HCT116 (cell line): ENCODE measurements around the gene LY6G6C.

Experiments
- POLR2AphosphoS5 ChIP-seq: IDR thresholded peaks from 2 replicates; pipeline ENCODE4 v1.6.1; 2011; ENCODE audit warnings: mild to moderate bottlenecking, low read depth, low read length, moderate library complexity
- SIN3A ChIP-seq: IDR thresholded peaks from 2 replicates; pipeline ENCODE4 v1.6.1; 2012; ENCODE audit warnings: low read depth
- SP1 ChIP-seq: IDR thresholded peaks from 2 replicates; pipeline ENCODE4 v1.6.1; 2012; ENCODE audit warnings: low read depth
- SRF ChIP-seq: IDR thresholded peaks from 2 replicates; pipeline ENCODE4 v1.6.1; 2012; ENCODE audit warnings: low read depth
- YY1 ChIP-seq: IDR thresholded peaks from 2 replicates; pipeline ENCODE4 v1.6.1; 2011; ENCODE audit warnings: low read length, low read depth, moderate library complexity, mild to moderate bottlenecking; ENCODE audit not compliant: insufficient replicate concordance; ENCODE audit errors: extremely low read depth
- TF ChIP-seq, protein P1 (sequence below): IDR thresholded peaks from 2 replicates; pipeline ENCODE4 v1.6.1; 2012; ENCODE audit warnings: low read depth
- TF ChIP-seq, protein P2 (sequence below), 3 experiments: fragments of 200-600 bp in 1 of 3; sonication (generic) in 1 of 3; IDR thresholded peaks in 2 of 3; conservative IDR thresholded peaks in 1 of 3; 2 replicates each; pipeline ENCODE4 v1.5.1; 2012 to 2017; ENCODE audit warnings: low read depth in 2 of 3, low read length in 2 of 3, antibody characterized with exemption in 1 of 3, borderline replicate concordance in 1 of 3, control low read depth in 1 of 3, mild to moderate bottlenecking in 1 of 3, mixed read lengths in 1 of 3, mixed run types in 1 of 3, moderate library complexity in 1 of 3; ENCODE audit not compliant: insufficient read depth in 1 of 3

DNA sequence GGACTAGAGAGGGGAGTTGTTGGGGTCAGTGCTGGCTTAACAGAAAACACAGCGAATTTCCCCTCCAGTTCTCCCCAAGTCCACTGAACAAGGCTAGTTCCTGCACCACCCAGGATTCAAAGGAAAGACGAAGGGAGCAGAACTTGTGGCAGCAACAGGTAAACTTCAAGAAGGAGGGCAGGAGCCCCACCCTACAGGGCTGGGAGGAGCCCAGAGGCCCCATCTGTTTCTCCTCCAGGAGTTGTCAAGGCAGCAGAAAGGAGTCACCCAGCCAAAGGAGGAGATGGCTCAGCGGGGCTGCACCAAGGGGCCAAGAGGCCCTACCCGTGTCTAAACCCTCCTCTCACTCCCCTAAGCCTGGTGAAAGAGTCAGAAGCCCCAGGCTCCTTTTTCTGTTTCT is 42.7 kb upstream of the LY6G6C start:
- TF ChIP-seq, protein P1, sequence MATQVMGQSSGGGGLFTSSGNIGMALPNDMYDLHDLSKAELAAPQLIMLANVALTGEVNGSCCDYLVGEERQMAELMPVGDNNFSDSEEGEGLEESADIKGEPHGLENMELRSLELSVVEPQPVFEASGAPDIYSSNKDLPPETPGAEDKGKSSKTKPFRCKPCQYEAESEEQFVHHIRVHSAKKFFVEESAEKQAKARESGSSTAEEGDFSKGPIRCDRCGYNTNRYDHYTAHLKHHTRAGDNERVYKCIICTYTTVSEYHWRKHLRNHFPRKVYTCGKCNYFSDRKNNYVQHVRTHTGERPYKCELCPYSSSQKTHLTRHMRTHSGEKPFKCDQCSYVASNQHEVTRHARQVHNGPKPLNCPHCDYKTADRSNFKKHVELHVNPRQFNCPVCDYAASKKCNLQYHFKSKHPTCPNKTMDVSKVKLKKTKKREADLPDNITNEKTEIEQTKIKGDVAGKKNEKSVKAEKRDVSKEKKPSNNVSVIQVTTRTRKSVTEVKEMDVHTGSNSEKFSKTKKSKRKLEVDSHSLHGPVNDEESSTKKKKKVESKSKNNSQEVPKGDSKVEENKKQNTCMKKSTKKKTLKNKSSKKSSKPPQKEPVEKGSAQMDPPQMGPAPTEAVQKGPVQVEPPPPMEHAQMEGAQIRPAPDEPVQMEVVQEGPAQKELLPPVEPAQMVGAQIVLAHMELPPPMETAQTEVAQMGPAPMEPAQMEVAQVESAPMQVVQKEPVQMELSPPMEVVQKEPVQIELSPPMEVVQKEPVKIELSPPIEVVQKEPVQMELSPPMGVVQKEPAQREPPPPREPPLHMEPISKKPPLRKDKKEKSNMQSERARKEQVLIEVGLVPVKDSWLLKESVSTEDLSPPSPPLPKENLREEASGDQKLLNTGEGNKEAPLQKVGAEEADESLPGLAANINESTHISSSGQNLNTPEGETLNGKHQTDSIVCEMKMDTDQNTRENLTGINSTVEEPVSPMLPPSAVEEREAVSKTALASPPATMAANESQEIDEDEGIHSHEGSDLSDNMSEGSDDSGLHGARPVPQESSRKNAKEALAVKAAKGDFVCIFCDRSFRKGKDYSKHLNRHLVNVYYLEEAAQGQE: no peak
- TF ChIP-seq SP1: no peak
- TF ChIP-seq, protein P2, sequence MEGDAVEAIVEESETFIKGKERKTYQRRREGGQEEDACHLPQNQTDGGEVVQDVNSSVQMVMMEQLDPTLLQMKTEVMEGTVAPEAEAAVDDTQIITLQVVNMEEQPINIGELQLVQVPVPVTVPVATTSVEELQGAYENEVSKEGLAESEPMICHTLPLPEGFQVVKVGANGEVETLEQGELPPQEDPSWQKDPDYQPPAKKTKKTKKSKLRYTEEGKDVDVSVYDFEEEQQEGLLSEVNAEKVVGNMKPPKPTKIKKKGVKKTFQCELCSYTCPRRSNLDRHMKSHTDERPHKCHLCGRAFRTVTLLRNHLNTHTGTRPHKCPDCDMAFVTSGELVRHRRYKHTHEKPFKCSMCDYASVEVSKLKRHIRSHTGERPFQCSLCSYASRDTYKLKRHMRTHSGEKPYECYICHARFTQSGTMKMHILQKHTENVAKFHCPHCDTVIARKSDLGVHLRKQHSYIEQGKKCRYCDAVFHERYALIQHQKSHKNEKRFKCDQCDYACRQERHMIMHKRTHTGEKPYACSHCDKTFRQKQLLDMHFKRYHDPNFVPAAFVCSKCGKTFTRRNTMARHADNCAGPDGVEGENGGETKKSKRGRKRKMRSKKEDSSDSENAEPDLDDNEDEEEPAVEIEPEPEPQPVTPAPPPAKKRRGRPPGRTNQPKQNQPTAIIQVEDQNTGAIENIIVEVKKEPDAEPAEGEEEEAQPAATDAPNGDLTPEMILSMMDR (IDR thresholded peaks at IDR 0.05 in 2 of 3, conservative IDR thresholded peaks at IDR 0.05 in 1 of 3; ENCODE audit: borderline replicate concordance in 1 of 3, insufficient read depth in 1 of 3, low read depth in 2 of 3, low read length in 2 of 3): no peak
- TF ChIP-seq POLR2AphosphoS5: no peak
- TF ChIP-seq SIN3A: no peak
- TF ChIP-seq YY1: no peak
- no peak for TF ChIP-seq SRF
